ENCODE measurements around the gene CDC27.
"Not testable (repeated sequence)": the region's sequence is repeated elsewhere in the genome, so short reads cannot be mapped to it uniquely, and the experiment has no call there.

CDC27 gene

DNA sequence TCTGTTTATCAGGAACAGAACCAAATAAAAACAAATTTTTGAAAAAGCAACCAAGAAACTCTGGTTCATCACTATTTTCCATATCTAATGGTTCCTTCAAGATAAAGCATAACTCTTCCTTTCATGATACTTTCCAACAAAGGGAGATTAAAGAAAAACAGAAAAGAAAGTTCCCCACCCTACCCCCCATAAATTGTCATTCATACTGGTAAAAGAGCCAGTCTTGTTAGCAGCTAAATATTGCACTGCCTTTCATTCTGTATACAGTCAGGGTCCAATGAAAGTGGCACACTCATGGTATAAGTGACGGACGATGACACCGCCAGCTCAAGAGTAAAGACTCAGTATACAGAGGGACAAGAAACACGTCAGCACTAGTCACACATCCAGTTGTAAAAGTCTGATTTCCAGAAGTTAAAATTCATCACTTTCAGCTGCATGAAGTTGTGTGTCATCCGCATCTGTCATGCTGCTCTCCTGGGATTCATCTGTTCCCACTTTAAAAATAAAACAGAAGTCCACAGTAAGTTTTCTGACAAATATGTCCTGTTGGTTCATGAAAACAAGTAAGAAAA, 68.5 kb downstream of the CDC27 start:
- DNase-seq = no peak

DNA sequence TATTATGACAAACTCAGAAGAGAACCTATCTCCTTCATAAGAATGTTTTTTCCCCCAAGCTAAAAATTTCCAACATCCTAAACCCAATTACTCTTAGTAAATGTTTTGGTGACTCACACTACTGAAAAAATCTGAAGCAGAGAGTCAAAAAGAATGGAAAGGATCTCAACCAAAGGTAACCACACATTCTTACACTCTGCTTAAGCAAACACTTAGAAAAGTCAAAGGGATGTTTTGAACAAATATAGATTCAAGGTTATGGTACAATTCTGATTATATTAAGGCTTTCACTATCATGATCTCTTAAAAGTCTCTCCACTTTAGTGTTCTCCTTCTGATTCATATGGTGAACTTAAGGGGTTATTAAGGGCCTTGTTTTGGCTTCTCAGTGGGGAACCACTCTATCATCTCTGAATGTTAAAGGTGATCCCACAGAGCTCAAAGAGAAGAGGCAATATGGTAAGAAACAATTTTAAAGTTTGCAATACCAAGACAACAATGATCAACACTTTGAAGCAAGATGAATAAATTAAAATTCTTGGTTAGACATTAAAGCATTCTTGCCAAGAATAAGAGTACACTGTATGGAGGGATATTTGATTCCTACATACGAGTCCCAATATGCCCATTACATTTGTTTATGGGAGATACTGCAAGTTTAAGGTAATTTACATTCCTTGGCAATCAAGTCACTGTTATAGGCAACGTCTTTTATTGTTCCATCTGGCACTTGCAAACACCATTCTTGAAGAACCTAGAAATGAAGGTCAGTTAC, 69.2 kb downstream of the CDC27 start:
- no peak for DNase-seq

DNA sequence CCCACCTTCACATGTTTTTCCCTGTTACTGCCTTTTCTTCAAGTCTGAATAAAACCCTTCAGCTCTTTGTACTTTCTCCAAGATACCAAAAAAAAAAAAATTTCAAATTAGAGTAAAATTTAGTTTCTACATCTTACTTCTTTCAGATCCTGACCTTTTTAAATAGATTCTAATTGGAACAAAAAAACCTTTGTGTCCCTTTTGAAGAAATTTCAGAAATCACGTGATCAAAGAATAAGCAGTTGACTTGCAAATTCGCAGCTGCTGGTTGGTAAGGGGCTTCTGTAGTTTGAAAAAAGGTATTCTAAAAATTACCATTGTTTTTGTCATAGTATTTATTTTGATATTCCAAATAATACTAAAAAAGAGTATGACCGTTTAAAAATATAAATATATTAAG, 71.7 kb downstream of the CDC27 start:
- no peak for DNase-seq

DNA sequence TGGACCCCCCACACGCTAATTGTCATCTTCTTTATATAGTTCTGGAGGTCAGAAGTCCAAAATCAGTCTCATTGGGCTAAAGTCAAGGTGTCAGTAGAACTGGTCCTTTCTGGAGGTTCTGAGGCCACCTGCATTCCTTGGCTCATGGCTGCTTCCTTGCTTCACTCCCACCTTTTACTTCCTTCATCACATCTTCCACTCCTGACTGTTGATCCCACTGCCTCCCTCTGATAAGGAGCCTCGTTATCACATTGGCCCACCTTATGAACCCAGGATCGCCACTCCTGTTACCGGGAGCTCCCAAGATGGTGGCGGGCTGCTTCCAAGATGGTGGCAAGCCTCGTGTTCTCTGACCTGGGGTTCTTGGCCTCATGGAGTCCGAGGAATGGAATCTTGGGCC, 83.0 kb downstream of the CDC27 start:
- no peak for DNase-seq

DNA sequence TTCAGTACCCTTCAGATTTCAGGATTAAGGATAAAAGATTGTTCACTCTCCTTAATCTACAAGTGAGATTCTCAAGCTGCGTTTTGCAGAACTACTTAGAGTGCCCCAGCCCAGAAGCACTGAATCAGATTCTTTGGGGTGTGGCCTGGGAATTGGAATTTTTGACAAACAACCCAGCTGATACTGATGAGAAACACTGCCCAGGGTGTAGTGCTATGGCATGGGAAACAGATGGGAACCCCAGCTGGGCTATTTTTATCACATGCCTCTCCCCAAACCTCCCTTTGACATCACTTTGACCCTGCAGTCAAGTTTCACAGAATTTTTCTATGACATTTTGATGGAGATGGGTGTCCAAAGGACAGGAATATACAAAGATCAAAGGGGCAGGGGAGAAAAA, 83.8 kb downstream of the CDC27 start:
- DNase-seq = not testable (repeated sequence)

DNA sequence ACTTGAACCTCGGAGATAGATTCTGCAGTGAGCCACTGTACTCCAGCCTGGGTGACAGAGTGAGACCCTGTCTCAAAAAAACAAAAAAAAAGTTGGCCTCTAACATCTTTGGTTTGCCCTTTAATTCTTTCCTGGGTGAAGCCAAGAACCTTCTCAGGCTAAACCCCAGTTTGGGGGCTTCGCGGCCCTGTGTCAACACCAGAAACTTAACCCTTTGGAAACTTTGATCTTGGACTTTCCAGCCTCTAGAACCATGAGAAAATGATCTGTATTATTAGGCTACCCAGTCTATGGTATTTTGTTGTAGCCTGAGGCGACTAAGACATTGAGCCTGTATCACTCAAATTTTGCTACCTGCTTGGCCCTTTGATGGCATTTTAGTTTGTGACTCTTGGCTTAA, 86.2 kb downstream of the CDC27 start:
- DNase-seq = no peak

DNA sequence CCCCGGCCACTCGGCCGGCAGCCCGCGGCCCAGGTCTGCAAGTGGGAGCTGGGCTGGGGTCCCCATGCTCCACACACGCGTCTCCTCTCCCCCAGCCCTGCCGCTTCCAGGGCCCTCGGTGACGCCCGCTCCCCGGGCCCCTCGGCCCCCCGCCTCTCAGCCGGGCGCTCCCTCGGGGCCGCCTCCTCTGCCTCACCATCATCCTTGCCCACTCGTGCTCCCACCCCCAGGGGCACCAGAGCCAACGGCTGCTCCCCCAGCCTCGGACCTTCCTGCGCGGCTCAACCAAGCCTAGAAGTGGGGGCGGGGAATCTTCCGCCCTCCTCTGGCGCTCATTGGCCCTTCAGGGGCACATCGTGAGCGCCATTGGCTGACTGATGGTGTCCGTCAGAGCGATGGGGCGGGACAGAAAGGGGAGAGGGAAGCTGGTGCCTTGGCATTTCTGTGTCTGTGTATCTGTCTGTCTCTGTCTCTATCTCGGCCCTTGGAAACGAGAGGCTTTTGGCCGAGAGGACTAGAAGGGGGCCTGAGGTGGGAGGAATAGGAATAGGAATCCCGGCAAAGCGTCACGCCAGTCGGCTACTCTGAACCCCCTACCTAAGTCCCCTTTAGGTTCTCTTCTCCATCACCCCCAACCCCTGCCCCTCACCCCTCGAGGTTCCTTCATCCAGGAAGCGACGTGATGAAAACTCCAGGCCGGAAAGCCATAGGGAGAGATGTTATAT, 88.9 kb downstream of the CDC27 start:
- DNase-seq = peak; percentile 91

DNA sequence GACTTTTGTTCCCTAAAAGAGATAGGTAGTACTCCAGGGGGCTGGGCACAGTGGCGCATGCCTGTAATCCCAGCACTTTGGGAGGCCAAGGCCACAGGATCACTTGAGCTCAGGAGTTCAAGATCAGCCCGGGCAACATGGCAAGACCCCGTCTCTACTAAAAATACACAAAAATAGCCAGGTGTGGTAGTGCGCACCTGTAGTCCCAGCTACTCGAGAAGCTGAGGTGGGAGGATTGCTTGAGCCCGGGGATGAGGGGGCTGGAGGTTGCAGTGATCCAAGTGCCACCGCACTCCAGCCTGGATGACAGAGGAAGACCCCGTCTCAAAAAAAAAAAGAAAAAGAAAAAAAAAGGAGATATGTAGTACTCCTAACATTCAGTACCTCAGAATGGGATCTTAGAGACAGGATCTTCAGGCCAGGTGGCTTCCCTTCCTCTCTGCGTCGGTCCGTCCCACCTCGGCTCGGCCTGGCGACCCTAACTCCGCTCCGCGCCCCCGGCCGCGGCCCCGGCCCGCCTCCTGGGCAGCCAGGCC, 89.6 kb downstream of the CDC27 start:
- DNase-seq = no peak

DNA sequence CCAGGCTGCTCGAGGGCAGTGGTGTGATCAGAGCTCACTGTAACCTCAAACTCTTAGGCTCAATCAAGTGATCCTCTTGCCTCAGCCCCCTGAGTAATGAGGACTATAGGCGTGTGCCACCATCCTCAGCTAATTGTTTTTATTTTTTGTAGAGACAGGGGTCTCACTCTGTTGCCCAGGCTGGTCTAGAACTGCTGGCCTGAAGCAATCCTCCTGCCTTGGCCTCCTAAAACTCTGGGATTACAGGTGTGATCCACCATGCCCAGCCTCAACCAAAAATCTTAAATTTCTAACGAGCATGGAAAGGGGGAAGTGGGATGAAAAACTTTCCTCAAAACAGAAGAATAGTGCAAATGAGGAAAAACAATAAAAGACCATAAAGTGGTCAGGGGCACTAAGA, 92.8 kb downstream of the CDC27 start:
- no peak for DNase-seq

DNA sequence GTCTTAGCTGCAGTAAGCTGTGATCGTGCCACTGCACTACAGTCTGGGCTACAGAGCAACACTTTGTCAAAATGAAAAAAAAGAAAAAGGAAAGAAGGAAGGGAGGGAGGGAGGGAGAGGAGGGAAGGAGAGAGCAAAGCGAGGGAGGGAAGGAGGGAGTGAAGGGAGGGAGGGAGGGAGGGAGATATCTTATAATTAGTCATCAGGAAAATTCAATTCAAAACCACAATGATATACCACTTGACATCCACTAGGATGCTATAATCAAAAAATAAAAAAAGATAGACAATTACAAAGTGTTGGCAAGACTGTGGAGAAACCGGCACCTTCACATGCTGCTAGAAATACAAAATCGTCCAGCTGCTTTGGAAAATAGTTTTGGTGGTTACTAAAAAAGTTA, 93.8 kb downstream of the CDC27 start:
- DNase-seq = no peak

DNA sequence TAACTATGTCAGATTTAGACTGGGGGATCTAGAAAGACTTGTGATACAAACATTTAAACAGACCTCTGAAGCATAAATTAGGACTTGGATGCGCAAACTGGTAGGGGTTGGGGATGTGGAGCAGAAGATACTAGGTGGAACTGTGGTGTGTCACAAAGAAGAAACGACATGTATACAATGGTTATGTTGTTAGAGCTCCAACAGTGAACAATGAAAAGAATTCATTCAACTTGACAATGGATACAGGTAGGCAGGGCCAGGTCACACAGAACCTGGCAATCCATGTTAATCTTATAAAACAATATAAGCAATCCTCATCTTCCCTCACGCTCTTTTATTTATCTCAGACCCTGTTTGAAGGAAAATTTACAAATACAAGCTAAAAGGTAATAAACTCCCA, 102.0 kb downstream of the CDC27 start:
- no peak for DNase-seq

DNA sequence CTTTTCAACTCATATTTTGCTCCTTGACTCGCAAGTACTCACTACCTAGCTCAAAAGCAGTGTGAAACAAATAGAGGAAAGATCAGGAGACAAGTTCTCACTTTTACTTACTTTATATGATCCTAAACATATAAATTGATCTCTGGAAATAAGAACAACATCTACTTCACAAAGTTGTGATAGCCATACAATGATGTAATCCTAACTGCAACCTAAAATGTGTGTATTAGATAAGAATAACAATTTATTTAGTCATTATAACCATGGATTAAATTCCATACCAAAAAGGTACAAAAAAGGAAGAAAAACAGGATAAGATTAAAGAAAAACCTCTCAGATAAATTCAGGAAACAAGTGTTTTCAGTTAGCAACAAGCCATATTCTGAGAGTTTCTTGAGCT, 103.4 kb downstream of the CDC27 start:
- no peak for DNase-seq

DNA sequence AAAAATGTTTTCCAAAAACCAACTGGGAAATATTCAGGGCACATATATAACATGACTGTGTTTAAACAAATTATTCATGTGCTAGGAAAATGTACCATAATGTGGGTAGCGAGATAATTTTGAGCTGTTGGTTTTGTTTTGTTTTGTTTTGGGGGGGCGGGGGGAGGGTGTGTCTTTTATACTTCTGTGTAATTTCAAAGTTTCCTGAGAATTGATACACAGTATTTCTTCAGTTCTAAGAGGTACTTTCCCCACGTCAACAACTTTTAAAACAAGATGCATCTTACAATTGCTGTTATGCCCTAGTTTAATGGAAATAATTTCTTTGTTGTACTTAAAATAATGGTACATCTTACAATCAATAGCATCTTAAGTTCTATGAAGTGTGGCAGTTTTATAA, 110.3 kb downstream of the CDC27 start:
- DNase-seq = no peak

DNA sequence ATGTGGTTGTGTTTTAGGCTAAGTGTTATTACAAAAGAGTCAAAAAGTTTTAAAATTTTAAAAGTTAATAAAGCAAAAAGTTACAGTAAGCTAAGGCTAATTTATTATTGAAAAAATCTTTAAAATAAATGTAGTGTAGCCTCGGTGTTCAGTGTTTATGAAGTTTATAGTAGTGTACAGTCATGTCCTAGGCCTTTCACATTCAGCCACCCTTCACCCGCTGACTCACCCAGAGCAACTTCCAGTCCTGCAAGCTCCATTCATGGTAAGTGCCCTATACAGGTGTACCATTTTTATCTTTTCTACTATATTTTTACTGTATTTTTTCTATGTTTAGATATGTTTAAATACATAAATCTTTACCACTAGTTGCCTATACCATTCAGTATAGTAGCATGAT, 111.5 kb downstream of the CDC27 start:
- DNase-seq = no peak

DNA sequence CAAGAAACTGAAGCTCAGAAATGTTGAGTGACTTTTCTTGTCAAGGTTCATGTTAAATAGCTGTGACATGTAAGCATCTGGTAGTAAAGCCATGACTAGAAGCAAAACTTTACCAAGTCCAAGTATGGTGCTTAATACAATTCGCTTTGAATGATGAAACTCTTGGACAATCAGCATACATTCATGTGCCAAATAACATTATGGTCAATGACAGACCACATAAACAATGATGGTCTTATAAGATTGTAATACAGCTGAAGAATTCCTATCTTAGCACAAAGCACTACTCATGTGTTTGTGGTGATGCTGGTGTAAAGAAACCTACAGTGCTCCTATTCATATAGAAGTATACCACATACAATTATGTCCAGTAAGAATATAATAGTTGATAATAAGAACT, 112.9 kb downstream of the CDC27 start:
- DNase-seq = no peak

DNA sequence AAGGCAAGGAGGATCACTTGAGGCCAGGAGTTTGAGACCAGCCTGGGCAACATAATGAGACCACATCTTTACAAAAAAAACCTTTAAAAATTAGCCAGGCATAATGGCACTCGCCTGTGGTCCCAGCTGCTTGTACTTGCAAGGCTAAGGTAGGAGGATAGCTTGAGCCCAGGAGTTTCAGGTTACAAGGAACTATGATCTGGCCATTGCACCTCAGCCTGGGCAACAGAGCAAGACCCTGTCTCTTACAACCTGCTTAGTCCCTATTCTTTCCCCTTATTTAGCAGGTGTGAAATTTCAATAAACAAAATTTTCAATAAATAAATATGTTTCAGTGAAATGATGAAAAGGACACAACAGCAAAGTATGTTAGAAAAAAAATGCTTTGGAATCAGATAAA, 114.7 kb downstream of the CDC27 start:
- not testable (repeated sequence) for DNase-seq

DNA sequence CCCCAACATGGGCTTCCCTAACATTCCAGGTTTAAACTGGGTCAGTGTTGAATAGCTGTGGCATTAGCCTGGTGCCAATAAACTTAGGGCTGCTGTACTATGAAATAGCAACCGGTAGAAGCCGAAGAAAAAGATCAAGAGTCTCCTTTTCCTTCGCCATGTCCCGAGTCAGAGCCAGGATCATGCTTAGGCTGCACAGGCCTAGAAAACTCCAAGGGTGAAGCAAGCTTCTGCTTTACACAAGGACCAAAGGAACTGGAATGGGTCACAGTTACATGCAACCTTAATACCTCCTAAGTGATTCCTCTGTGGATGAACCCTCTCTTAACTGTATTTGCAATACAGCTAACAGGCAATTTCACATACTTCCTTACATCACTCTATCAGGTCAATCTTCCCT, 115.5 kb downstream of the CDC27 start:
- DNase-seq = not testable (repeated sequence)

DNA sequence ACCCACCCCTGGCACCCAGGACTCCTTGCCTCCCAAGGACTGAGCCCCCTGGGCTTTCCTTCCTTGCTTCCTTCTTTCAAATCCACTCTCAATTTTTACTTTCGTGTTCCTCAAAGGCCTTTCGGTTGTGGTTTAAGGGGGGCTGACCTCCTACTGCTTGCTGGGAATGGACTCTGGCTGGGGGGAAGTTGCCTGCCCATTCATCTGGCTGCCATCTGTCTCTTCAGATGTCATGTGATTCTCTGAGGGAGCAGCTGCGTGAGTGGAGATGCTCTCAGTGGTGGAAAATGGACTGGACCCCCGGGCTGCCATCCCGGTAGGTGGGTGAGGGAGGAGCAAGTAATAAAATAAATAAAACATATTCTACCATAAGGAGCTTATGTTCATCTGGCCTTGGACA, 116.2 kb downstream of the CDC27 start:
- DNase-seq = peak; percentile 93

DNA sequence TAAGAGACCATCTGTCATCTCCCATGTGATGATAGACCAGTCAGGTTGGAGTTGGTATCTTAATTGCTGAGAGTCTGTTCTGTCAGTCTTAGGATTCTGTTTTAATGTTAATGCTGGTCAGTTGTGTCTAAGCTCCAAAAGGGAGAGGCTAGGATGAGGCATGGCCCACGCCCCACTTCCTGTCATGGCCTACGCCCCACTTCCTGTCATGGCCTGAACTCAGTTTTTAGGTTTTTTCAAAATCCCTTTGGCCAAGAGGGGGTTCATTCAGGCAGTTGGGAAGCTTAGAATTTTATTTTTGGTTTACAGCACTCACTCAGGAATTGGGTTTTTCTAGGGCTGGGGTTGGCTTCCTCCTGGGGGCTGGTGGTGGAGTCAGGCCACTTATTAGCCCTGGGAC, 117.9 kb downstream of the CDC27 start:
- DNase-seq = not testable (repeated sequence)

DNA sequence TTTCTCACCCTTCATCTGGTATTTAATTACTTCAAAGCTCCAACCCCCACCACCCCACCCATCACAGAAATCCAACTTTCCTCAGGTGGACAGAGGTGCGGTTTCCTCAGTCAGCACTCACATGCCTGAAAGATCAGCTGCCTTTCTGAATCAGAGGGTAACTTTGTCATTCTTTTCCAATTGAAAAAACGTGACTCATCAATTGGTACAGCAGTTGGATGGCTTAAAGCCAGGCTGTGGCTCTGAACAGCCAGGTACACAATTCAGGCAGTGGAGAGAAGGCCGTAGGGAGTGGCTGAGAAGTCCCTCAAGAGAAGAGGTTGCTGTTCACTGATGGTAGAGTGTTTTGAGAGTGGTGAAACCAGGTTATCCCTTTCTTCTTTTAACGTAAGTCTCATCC, 118.8 kb downstream of the CDC27 start:
- not testable (repeated sequence) for DNase-seq

Measured in MV-4-11 (cell line).